ENCODE data around the gene STK4. TPM values are rescaled to one million over a fixed set of nuclear protein-coding genes. Genes with fewer than 3 reads are reported as not detected.

STK4 gene
- total RNA-seq, 8 experiments from 2014 or later, result 12.6 to 38.0 (median 21.0) TPM

- Histone ChIP-seq H3K4me1 (replicated peaks in 1 of 2) (no peaks in the 10 kb centered on the region), H3K4me3 (no peak overlapping the region), H3K27ac (no peak overlapping the region)
- ATAC-seq (replicated peaks in 6 of 8), result no peak
- in situ Hi-C loops (cut with MboI; ENCODE audit: low pct_unique_long_range_greater_than_20kb in 2 of 9, low sequenced_read_pairs in 9 of 9, unreplicated experiment in 9 of 9), result no loop called here
- 0 to 100% (median 97%) methylated on average over 1 to 2 of the region's 2 CpGs for whole genome bisulfite sequencing, 10 experiments
Observed at GRCh38 chr20:44973053-44973452, 6.7 kb downstream of the STK4 start.

DNA sequence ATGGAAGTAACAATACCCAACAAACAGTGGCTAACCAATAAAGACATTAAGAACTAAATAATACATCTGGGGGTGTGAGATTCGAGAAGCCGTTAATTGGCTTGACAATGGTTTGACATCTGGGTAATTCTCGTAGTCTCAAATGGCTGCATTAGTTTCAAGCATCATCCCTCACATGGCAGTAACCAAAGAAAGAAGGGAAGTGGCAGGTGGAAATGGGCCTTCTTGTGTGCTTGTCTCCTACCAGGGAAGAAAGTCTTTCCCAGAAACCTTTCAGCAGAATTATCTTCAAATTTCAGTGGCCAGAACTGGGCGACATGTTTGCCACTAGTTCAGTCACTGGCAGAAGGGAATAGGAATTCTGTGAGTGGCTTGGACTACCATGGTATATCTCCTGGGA lies 10.4 kb downstream of the STK4 start:
- 29 to 100% (median 97%) methylated on average over 1 to 3 of the region's 4 CpGs; no CpG with 5 or more reads in 2 of the 10 experiments for WGBS, 10 experiments
- no peak overlapping the region for H3K27ac ChIP-seq
- H3K4me1 ChIP-seq (replicated peaks in 1 of 2), result no peaks in the 10 kb centered on the region
- H3K4me3 ChIP-seq, result no peak overlapping the region
- in situ Hi-C loops (cut with MboI; ENCODE audit: low pct_unique_long_range_greater_than_20kb in 2 of 9, low sequenced_read_pairs in 9 of 9, unreplicated experiment in 9 of 9), result no loop called here
- ATAC-seq (replicated peaks in 6 of 8), result no peak

- ATAC-seq (replicated peaks in 6 of 8), result no peak
- no peak overlapping the region for H3K27ac ChIP-seq
- 83 to 100% (median 100%) methylated on average over 1 to 2 of the region's 2 CpGs; no CpG with 5 or more reads in 1 of the 10 experiments for WGBS, 10 experiments
Observed at GRCh38 chr20:44979090-44979621, 12.8 kb downstream of the STK4 start.

DNA sequence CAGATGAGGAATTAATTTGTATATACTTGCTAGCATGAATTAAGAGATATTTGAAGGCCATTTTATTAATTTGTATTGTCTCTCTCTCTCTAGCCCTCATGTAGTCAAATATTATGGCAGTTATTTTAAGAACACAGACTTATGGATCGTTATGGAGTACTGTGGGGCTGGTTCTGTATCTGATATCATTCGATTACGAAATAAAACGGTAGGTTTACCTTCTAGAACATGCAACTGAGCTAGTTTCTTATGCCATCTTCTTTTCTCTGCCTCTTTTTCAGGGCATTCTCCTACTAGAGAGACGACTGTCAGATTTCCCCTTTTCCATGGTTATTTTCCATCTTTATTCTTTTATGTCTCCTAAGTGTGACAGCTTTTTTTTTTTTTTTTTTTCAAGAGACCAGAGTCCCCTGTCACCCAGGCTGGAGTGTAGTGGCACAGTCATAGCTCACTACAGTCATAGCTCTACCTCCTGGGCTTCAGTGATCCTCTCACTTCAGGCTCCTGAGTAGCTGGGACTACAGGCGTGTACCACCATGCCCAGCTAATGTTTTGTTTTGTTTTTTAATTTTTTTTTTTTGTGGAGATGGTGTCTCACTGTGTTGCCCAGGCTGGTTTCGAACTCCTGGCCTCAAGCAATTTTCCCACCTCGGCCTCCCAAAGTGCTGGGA lies 15.6 kb downstream of the STK4 start:
- no peak for ATAC-seq (replicated peaks in 6 of 8)
- in situ Hi-C loops (cut with MboI; ENCODE audit: low pct_unique_long_range_greater_than_20kb in 2 of 9, low sequenced_read_pairs in 9 of 9, unreplicated experiment in 9 of 9), result no loop called here
- Histone ChIP-seq H3K4me3 (no peak overlapping the region), H3K4me1 (replicated peaks in 1 of 2) (no peaks in the 10 kb centered on the region), H3K27ac (no peak overlapping the region)
- WGBS, 10 experiments, result 75 to 98% (median 93%) methylated on average over 1 to 8 of the region's 8 CpGs

More at GRCh38 chr20:44979090-44979621, 12.8 kb downstream of the STK4 start:
- in situ Hi-C loops (cut with MboI; ENCODE audit: low pct_unique_long_range_greater_than_20kb in 2 of 9, low sequenced_read_pairs in 9 of 9, unreplicated experiment in 9 of 9), result no loop called here
- Histone ChIP-seq H3K4me1 (replicated peaks in 1 of 2) (no peaks in the 10 kb centered on the region), H3K4me3 (no peak overlapping the region)

GRCh38 chr20:44983093-44983674 lies 16.9 kb downstream of the STK4 start:
- Histone ChIP-seq H3K27ac (no peak overlapping the region), H3K4me3 (no peak overlapping the region), H3K4me1 (replicated peaks in 1 of 2) (no peaks in the 10 kb centered on the region)
- WGBS, 10 experiments, result 80 to 100% (median 92%) methylated on average over 2 to 7 of the region's 7 CpGs; no CpG with 5 or more reads in 1 of the 10 experiments
- no peak for ATAC-seq (replicated peaks in 6 of 8)
- in situ Hi-C loops (cut with MboI; ENCODE audit: low pct_unique_long_range_greater_than_20kb in 2 of 9, low sequenced_read_pairs in 9 of 9, unreplicated experiment in 9 of 9), result no loop called here

GRCh38 chr20:44988631-44989171 lies 22.4 kb downstream of the STK4 start:
- ATAC-seq (replicated peaks in 6 of 8), result peak in 3 of 8 experiments; percentile 29 to 66 (median 57)
- Histone ChIP-seq H3K4me3 (no peak overlapping the region), H3K27ac (no peak overlapping the region), H3K4me1 (replicated peaks in 1 of 2) (no peaks in the 10 kb centered on the region)
- 33 to 100% (median 89%) methylated on average over 1 of the region's 1 CpG; no CpG with 5 or more reads in 3 of the 10 experiments for WGBS, 10 experiments
- in situ Hi-C loops (cut with MboI; ENCODE audit: low pct_unique_long_range_greater_than_20kb in 2 of 9, low sequenced_read_pairs in 9 of 9, unreplicated experiment in 9 of 9), result no loop called here

GRCh38 chr20:44990425-44990824 lies 24.1 kb downstream of the STK4 start:
- no peak overlapping the region for H3K4me3 ChIP-seq
- 0 to 88% (median 69%) methylated on average over 1 to 2 of the region's 3 CpGs; no CpG with 5 or more reads in 2 of the 10 experiments for WGBS, 10 experiments
- peak in 3 of 8 experiments; percentile 34 to 60 (median 55) for ATAC-seq (replicated peaks in 6 of 8)
- no peak overlapping the region for H3K27ac ChIP-seq
- H3K4me1 ChIP-seq (replicated peaks in 1 of 2), result no peaks in the 10 kb centered on the region
- in situ Hi-C loops (cut with MboI; ENCODE audit: low pct_unique_long_range_greater_than_20kb in 2 of 9, low sequenced_read_pairs in 9 of 9, unreplicated experiment in 9 of 9), result no loop called here

GRCh38 chr20:44990957-44991356 lies 24.6 kb downstream of the STK4 start:
- in situ Hi-C loops (cut with MboI; ENCODE audit: low pct_unique_long_range_greater_than_20kb in 2 of 9, low sequenced_read_pairs in 9 of 9, unreplicated experiment in 9 of 9), result no loop called here
- no peak overlapping the region for H3K4me3 ChIP-seq
- no peak overlapping the region for H3K27ac ChIP-seq
- ATAC-seq (replicated peaks in 6 of 8), result peak in 1 of 8 experiments; percentile 47
- no peaks in the 10 kb centered on the region for H3K4me1 ChIP-seq (replicated peaks in 1 of 2)

DNA sequence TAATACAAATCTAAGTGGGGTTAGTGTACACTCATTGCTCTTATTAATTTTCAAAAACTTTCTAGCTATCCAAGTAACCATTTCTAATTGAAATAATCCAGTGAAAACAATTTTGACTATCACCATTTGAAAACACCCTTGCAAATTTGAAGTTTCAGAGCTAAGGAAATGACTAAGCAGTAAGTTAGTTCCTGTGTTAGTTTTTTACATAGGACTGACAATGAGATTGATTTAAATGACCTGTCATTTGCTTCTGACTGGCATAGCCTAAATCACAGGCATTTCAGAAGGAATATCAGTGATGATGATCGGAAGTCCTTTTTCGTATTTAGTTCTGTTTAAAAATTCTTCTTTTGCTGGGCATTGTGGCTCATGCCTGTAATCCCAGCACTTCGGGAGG lies 27.0 kb downstream of the STK4 start:
- peak in 2 of 8 experiments; percentile 51 to 70 for ATAC-seq (replicated peaks in 6 of 8)
- Histone ChIP-seq H3K4me1 (replicated peaks in 1 of 2) (no peaks in the 10 kb centered on the region), H3K27ac (no peak overlapping the region), H3K4me3 (no peak overlapping the region)
- in situ Hi-C loops (cut with MboI; ENCODE audit: low pct_unique_long_range_greater_than_20kb in 2 of 9, low sequenced_read_pairs in 9 of 9, unreplicated experiment in 9 of 9), result no loop called here
- WGBS, 10 experiments, result 55 to 100% (median 93%) methylated on average over 2 to 3 of the region's 3 CpGs; no CpG with 5 or more reads in 4 of the 10 experiments

GRCh38 chr20:44997171-44997570 lies 30.9 kb downstream of the STK4 start:
- in situ Hi-C loops (cut with MboI; ENCODE audit: low pct_unique_long_range_greater_than_20kb in 2 of 9, low sequenced_read_pairs in 9 of 9, unreplicated experiment in 9 of 9), result no loop called here

GRCh38 chr20:44997668-44998067 lies 31.4 kb downstream of the STK4 start:
- Histone ChIP-seq H3K4me3 (no peak overlapping the region), H3K27ac (no peak overlapping the region), H3K4me1 (replicated peaks in 1 of 2) (no peaks in the 10 kb centered on the region)
- WGBS, 10 experiments, result 83 to 100% (median 99%) methylated on average over 1 to 5 of the region's 5 CpGs
- no peak for ATAC-seq (replicated peaks in 6 of 8)
- in situ Hi-C loops (cut with MboI; ENCODE audit: low pct_unique_long_range_greater_than_20kb in 2 of 9, low sequenced_read_pairs in 9 of 9, unreplicated experiment in 9 of 9), result no loop called here

More at GRCh38 chr20:44997171-44997570, 30.9 kb downstream of the STK4 start:
- 90 to 100% (median 99%) methylated on average over 1 to 6 of the region's 6 CpGs for WGBS, 10 experiments
- H3K27ac ChIP-seq, result no peak overlapping the region
- H3K4me1 ChIP-seq (replicated peaks in 1 of 2), result no peaks in the 10 kb centered on the region
- H3K4me3 ChIP-seq, result no peak overlapping the region
- ATAC-seq (replicated peaks in 6 of 8), result no peak

GRCh38 chr20:45008521-45009049 lies 42.3 kb downstream of the STK4 start:
- no peak for ATAC-seq (replicated peaks in 6 of 8)
- in situ Hi-C loops (cut with MboI; ENCODE audit: low pct_unique_long_range_greater_than_20kb in 2 of 9, low sequenced_read_pairs in 9 of 9, unreplicated experiment in 9 of 9), result no loop called here
- Histone ChIP-seq H3K27ac (no peak overlapping the region), H3K4me1 (replicated peaks in 1 of 2) (peaks cover 0 to 3% of the 10 kb centered on the region in 2 donors), H3K4me3 (no peak overlapping the region)

- Histone ChIP-seq H3K4me3 (no peak overlapping the region), H3K27ac (no peak overlapping the region), H3K4me1 (replicated peaks in 1 of 2) (peaks cover 3 to 9% of the 10 kb centered on the region in 2 donors)
- no peak for ATAC-seq (replicated peaks in 6 of 8)
- in situ Hi-C loops (cut with MboI; ENCODE audit: low pct_unique_long_range_greater_than_20kb in 2 of 9, low sequenced_read_pairs in 9 of 9, unreplicated experiment in 9 of 9), result no loop called here
Observed at GRCh38 chr20:45010399-45010828, 44.1 kb downstream of the STK4 start.
